ENCODE data around the gene ETHE1. TPM values are rescaled to one million over a fixed set of nuclear protein-coding genes. Genes with fewer than 3 reads are reported as not detected.

ETHE1 gene
- total and polyA plus RNA-seq, 4 donors, result 30.4 to 45.1 (median 34.5) TPM

DNA sequence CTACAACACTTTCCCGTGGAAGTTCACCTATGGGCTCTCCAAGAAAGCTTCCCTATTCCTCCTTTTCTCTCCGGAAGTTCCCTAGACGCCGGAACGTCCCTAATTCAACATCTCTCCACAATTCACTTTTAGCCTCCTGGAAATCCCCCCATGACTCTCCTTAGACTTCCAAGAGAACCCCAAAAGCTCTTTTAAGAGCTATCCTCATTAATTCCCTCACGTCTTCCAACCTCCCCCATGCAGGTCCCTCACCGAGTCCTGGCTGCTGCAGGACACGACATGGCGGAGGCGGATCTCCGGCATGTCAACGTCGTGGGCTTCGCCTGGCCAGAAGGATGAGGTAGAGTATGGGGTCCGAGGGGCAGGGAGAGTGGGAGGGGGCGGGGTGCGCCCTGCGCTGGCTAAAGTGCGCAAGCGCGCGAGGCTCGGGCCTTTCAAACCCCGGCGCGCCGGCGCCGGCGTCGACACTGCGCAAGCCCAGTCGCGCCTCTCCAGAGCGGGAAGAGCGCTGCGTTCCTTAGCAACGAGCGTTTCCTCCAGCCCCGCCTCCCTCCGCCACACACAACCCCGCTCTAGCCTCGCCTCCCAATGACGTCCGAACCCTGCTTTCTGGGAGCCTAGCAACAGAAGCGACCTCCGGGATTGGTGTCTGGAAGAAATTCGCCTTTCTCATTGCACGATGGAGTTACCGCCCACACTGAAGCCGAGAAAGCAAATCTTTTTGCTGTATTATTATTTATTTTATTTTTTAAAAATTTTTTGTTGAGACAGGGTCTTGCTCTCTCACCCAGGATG, 48.4 kb upstream of the ETHE1 start, which contains the start of the genes PINLYP and XRCC1:
TSS of gene PINLYP (plus strand) at position 646 of the 795 bp plus-strand sequence. CDS start 1,391 bp downstream, outside the sequence.
TSS of gene XRCC1 (minus strand) at position 372 of the 795 bp plus-strand sequence. CDS start at position 303, 69 bp downstream.
- peak within 1 kb of the TSS; percentile 58 to 92 (median 75) for H3K4me3 ChIP-seq (ENCODE audit: low read depth in 1 of 3, low read length in 3 of 3)
- H3K9ac ChIP-seq (ENCODE audit: low read depth in 1 of 2, low read length in 2 of 2), result peak within 1 kb of the TSS; percentile 92 to 96
- H3K9me3 ChIP-seq (ENCODE audit: control insufficient read depth in 4 of 4, low read length in 3 of 4), result no peaks in the 10 kb centered on the region
- peak within 1 kb of the TSS; percentile 57 to 75 for H3K27ac ChIP-seq (ENCODE audit: low read depth in 1 of 2, low read length in 2 of 2)
- peaks cover 2 to 16% (median 13%) of the 10 kb centered on the region in 4 donors for H3K4me1 ChIP-seq (ENCODE audit: control insufficient read depth in 4 of 4, insufficient read depth in 4 of 4, low read length in 3 of 4)
- H3K27me3 ChIP-seq (ENCODE audit: control insufficient read depth in 4 of 4, insufficient read depth in 4 of 4, low read length in 3 of 4), result no peaks in the 10 kb centered on the region
- no peaks in the 10 kb centered on the region for H3K36me3 ChIP-seq (ENCODE audit: control insufficient read depth in 4 of 4, insufficient read depth in 3 of 4, low read depth in 1 of 4, low read length in 3 of 4)
- WGBS, result under 1% methylated on average over 51 of the region's 51 CpGs
- peak; percentile 93 for DNase-seq (ENCODE audit: low spot score)
- TF ChIP-seq TAF1 (conservative IDR thresholded peaks at IDR 0.05) (no peak), RXRA (IDR thresholded peaks at IDR 0.05) (no peak), RAD21 (IDR thresholded peaks at IDR 0.05) (no peak), NR2F2 (IDR thresholded peaks at IDR 0.05) (no peak), HNF4G (IDR thresholded peaks at IDR 0.05) (no peak), FOXA2 (IDR thresholded peaks at IDR 0.05) (no peak), YY1 (IDR thresholded peaks at IDR 0.05) (peak; percentile 41), SP1 (IDR thresholded peaks at IDR 0.05) (peak; percentile 30), FOXA1 (IDR thresholded peaks at IDR 0.05) (no peak), GABPA (IDR thresholded peaks at IDR 0.05 in 1 of 2, conservative IDR thresholded peaks at IDR 0.05 in 1 of 2) (peak in 1 of 2 donors; percentile 61)
- TF ChIP-seq, protein P1, sequence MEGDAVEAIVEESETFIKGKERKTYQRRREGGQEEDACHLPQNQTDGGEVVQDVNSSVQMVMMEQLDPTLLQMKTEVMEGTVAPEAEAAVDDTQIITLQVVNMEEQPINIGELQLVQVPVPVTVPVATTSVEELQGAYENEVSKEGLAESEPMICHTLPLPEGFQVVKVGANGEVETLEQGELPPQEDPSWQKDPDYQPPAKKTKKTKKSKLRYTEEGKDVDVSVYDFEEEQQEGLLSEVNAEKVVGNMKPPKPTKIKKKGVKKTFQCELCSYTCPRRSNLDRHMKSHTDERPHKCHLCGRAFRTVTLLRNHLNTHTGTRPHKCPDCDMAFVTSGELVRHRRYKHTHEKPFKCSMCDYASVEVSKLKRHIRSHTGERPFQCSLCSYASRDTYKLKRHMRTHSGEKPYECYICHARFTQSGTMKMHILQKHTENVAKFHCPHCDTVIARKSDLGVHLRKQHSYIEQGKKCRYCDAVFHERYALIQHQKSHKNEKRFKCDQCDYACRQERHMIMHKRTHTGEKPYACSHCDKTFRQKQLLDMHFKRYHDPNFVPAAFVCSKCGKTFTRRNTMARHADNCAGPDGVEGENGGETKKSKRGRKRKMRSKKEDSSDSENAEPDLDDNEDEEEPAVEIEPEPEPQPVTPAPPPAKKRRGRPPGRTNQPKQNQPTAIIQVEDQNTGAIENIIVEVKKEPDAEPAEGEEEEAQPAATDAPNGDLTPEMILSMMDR (IDR thresholded peaks at IDR 0.05; ENCODE audit: low read depth, low read length, missing input control), result no peak
- TF ChIP-seq, protein P2, sequence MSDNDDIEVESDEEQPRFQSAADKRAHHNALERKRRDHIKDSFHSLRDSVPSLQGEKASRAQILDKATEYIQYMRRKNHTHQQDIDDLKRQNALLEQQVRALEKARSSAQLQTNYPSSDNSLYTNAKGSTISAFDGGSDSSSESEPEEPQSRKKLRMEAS (IDR thresholded peaks at IDR 0.05), result no peak
- TF ChIP-seq, protein P3, sequence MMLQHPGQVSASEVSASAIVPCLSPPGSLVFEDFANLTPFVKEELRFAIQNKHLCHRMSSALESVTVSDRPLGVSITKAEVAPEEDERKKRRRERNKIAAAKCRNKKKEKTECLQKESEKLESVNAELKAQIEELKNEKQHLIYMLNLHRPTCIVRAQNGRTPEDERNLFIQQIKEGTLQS (IDR thresholded peaks at IDR 0.05), result no peak
- TF ChIP-seq, protein P4, sequence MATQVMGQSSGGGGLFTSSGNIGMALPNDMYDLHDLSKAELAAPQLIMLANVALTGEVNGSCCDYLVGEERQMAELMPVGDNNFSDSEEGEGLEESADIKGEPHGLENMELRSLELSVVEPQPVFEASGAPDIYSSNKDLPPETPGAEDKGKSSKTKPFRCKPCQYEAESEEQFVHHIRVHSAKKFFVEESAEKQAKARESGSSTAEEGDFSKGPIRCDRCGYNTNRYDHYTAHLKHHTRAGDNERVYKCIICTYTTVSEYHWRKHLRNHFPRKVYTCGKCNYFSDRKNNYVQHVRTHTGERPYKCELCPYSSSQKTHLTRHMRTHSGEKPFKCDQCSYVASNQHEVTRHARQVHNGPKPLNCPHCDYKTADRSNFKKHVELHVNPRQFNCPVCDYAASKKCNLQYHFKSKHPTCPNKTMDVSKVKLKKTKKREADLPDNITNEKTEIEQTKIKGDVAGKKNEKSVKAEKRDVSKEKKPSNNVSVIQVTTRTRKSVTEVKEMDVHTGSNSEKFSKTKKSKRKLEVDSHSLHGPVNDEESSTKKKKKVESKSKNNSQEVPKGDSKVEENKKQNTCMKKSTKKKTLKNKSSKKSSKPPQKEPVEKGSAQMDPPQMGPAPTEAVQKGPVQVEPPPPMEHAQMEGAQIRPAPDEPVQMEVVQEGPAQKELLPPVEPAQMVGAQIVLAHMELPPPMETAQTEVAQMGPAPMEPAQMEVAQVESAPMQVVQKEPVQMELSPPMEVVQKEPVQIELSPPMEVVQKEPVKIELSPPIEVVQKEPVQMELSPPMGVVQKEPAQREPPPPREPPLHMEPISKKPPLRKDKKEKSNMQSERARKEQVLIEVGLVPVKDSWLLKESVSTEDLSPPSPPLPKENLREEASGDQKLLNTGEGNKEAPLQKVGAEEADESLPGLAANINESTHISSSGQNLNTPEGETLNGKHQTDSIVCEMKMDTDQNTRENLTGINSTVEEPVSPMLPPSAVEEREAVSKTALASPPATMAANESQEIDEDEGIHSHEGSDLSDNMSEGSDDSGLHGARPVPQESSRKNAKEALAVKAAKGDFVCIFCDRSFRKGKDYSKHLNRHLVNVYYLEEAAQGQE (IDR thresholded peaks at IDR 0.05), result no peak

DNA sequence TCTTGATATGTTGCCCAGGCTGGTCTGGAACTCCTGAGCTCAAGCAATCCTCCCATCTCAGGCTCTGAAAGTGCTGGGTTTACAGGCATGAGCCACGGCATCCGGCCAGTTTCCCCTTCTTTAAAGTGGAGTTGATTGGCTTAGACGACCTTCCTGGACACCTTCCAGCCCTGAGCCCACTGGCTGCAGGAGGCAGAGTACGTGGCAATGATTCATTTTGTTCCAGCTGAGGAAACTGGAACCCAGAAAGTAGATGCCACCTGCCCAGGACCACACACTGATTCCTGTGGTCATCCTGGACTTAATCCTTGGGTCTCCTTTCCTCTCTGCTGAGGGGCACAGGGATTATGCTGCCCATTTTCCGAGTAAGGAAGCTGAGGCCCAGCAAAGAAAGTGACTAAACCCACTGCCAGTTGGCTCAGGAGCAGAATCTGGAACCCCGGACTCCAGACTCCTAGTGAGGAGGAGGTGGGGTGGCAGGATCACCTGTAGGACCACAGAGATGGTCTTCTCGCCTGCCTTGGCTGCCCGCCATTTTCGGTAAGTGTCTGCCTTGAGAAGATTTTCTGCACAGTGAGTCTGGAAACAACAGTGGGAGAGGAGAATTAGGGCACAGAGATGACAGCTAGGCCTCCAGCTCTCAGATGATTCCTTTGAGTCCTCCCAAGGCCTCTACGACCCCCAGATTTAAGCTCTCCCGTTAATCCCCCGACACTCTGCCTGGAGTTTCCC, 47.6 kb upstream of the ETHE1 start:
- peak overlapping the region; percentile 92 to 96 for H3K9ac ChIP-seq (ENCODE audit: low read depth in 1 of 2, low read length in 2 of 2)
- peaks cover 2 to 16% (median 13%) of the 10 kb centered on the region in 4 donors for H3K4me1 ChIP-seq (ENCODE audit: control insufficient read depth in 4 of 4, insufficient read depth in 4 of 4, low read length in 3 of 4)
- H3K4me3 ChIP-seq (ENCODE audit: low read depth in 1 of 3, low read length in 3 of 3), result peak overlapping the region; percentile 58 to 92 (median 75)
- DNase-seq (ENCODE audit: low spot score), result no peak
- WGBS, result 37% methylated on average over 12 of the region's 12 CpGs
- H3K9me3 ChIP-seq (ENCODE audit: control insufficient read depth in 4 of 4, low read length in 3 of 4), result no peaks in the 10 kb centered on the region
- no peaks in the 10 kb centered on the region for H3K27me3 ChIP-seq (ENCODE audit: control insufficient read depth in 4 of 4, insufficient read depth in 4 of 4, low read length in 3 of 4)
- no peaks in the 10 kb centered on the region for H3K36me3 ChIP-seq (ENCODE audit: control insufficient read depth in 4 of 4, insufficient read depth in 3 of 4, low read depth in 1 of 4, low read length in 3 of 4)
- peak overlapping the region; percentile 57 to 75 for H3K27ac ChIP-seq (ENCODE audit: low read depth in 1 of 2, low read length in 2 of 2)
- no peak for TF ChIP-seq TAF1 (conservative IDR thresholded peaks at IDR 0.05)
- TF ChIP-seq, protein P3 (IDR thresholded peaks at IDR 0.05), result no peak
- no peak for TF ChIP-seq EGR1 (IDR thresholded peaks at IDR 0.05; ENCODE audit: low read depth in 2 of 2)
- TF ChIP-seq, protein P2 (IDR thresholded peaks at IDR 0.05), result no peak
- TF ChIP-seq, protein P1 (IDR thresholded peaks at IDR 0.05; ENCODE audit: low read depth, low read length, missing input control), result no peak
- no peak for TF ChIP-seq RAD21 (IDR thresholded peaks at IDR 0.05)
- no peak for TF ChIP-seq NR2F2 (IDR thresholded peaks at IDR 0.05)
- no peak for TF ChIP-seq JUND (IDR thresholded peaks at IDR 0.05)
- TF ChIP-seq HNF4G (IDR thresholded peaks at IDR 0.05), result no peak
- TF ChIP-seq, protein P5, sequence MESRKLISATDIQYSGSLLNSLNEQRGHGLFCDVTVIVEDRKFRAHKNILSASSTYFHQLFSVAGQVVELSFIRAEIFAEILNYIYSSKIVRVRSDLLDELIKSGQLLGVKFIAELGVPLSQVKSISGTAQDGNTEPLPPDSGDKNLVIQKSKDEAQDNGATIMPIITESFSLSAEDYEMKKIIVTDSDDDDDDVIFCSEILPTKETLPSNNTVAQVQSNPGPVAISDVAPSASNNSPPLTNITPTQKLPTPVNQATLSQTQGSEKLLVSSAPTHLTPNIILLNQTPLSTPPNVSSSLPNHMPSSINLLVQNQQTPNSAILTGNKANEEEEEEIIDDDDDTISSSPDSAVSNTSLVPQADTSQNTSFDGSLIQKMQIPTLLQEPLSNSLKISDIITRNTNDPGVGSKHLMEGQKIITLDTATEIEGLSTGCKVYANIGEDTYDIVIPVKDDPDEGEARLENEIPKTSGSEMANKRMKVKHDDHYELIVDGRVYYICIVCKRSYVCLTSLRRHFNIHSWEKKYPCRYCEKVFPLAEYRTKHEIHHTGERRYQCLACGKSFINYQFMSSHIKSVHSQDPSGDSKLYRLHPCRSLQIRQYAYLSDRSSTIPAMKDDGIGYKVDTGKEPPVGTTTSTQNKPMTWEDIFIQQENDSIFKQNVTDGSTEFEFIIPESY (IDR thresholded peaks at IDR 0.05), result no peak
- no peak for TF ChIP-seq YY1 (IDR thresholded peaks at IDR 0.05)
- TF ChIP-seq FOXA2 (IDR thresholded peaks at IDR 0.05), result no peak
- no peak for TF ChIP-seq GABPA (IDR thresholded peaks at IDR 0.05 in 1 of 2, conservative IDR thresholded peaks at IDR 0.05 in 1 of 2)

All from liver (tissue), 9 donors.